Stomach (tissue), 9 donors: ENCODE measurements around the gene EDEM1. TPM values are rescaled to one million over a fixed set of nuclear protein-coding genes. Genes with fewer than 3 reads are reported as not detected.

Source experiments
- DNase-seq, 2 donors: peaks; one replicate each; pipeline versions ENCODE4 v3.0.0 to v3.0.0-alpha.2; 2013 to 2019
- H3K27ac ChIP-seq, 5 donors: fragments of 200-600 bp in 4 of 5; sonication (generic) in 4 of 5; one replicate each; pipeline ENCODE4 v1.5.1; 2013 to 2019; ENCODE audit warnings: mild to moderate bottlenecking in 1 of 5, moderate library complexity in 1 of 5
- H3K27me3 ChIP-seq, 3 donors: fragments of 200-600 bp; sonication (generic); one replicate each; pipeline ENCODE4 v1.5.1; 2017 to 2019; ENCODE audit warnings: mixed run types in 1 of 3
- H3K36me3 ChIP-seq, 4 donors: fragments of 200-600 bp; sonication (generic); 1 replicate in 3 of 4; 2 replicates in 1 of 4; pipeline ENCODE4 v1.5.1; 2016 to 2019
- H3K4me1 ChIP-seq, 4 donors: fragments of 200-600 bp; sonication (generic); one replicate each; pipeline ENCODE4 v1.5.1; 2016 to 2019
- H3K4me3 ChIP-seq, 4 donors: fragments of 200-600 bp; sonication (generic) in 3 of 4; one replicate each; pipeline ENCODE4 v1.5.1; 2016 to 2019; ENCODE audit warnings: mild to moderate bottlenecking in 1 of 4
- H3K9me3 ChIP-seq, 4 donors: fragments of 200-600 bp; sonication (generic); one replicate each; pipeline ENCODE4 v1.5.1; 2016 to 2019
- EP300 ChIP-seq: sonication (generic); formaldehyde crosslinking; IDR thresholded peaks from one replicate; pipeline ENCODE4 v1.6.1; 2017; ENCODE audit warnings: antibody characterized with exemption
- POLR2A ChIP-seq, 4 donors: fragments of 450-650 bp; IDR thresholded peaks; one replicate each; pipeline ENCODE4 v1.6.1; 2016; ENCODE audit warnings: antibody characterized with exemption in 4 of 4, control low read depth in 2 of 4, mild to moderate bottlenecking in 1 of 4, moderate library complexity in 1 of 4
- POLR2AphosphoS5 ChIP-seq, 3 donors: sonication (generic); formaldehyde crosslinking; IDR thresholded peaks; one replicate each; pipeline ENCODE4 v1.6.1; 2016; ENCODE audit warnings: antibody characterized with exemption in 3 of 3
- WGBS, 5 donors: extraction: QIAGEN DNeasy Blood & Tissue Kit in 3 of 5; methylation state at CpG; one replicate each; pipeline versions ENCODE4 v1.1.5 to v1.1.7; 2013 to 2018; 5-methylcytosine and 5-hydroxymethylcytosine counted together
- intact Hi-C: fragments of 100-400 bp; cut with DNase I; formaldehyde crosslinking; loops from one replicate; pipeline ENCODE4 v1.15.1; 2023; ENCODE audit warnings: low total_unique reads
- polyA plus RNA-seq, 3 donors: library from polyadenylated mRNA; stranded (reverse); fragments of 200-250 nt; gene quantifications; one replicate each; pipeline ENCODE4 v1.2.3, GENCODE V29; 2013
- total RNA-seq, 5 donors: library from RNA; depleted of rRNA; stranded (reverse); fragments of >200 nt; gene quantifications; one replicate each; pipeline versions ENCODE4 v1.1.0 to v1.2.3, GENCODE V29; 2014 to 2016
- TF ChIP-seq, protein P1 (sequence below), 7 experiments: fragments of 450-650 bp in 4 of 7; fragments of 200-600 bp in 3 of 7; sonication (generic) in 3 of 7; IDR thresholded peaks; one replicate each; pipeline ENCODE4 v1.5.1; 2016 to 2019; ENCODE audit warnings: antibody characterized with exemption in 7 of 7, control low read depth in 2 of 7, mild to moderate bottlenecking in 1 of 7
- donor health status: healthy with polysubstance abuse.
- donor health status: Bipolar disorder and iron deficiency.
- donor health status: healthy.

The EDEM1 gene
- total and polyA plus RNA-seq, 8 donors, result 5.3 to 160 (median 30.5) TPM

DNA sequence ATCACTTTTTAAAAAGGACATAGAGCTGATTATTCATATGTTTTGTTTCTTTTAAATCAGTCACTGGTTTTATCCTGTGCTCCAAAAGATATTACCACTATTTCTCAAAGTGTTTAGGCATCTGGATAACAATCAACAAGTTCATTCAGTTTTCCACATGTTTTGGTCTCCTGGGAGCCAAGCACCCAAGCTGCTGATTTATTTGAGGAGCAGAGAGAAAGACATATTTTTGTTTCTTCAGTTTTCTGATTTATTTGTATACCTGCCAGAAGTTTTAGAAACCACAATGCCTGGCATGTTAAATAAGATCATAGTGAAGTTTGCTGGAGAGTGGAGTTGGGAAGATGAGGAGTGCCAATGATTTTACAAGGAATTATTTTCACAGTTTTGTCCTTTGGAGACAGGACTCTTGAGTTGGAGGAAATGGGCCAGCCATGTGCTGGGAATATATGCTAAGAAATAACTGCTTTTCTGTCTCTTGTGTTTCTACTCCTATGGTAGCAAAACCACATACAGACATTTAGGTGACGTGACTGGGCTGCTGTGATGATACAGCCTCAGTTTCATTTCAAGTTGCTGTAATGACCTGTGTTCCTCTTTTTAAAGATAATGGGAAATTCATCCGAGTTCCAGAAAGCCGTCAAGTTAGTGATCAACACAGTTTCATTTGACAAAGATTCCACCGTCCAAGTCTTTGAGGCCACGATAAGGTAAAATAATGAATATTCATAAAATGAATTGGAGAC is 11.7 kb downstream of the EDEM1 start:
- H3K27ac ChIP-seq, result peak overlapping the region in 2 of 5 donors; percentile 16 to 72
- no peak overlapping the region for H3K4me3 ChIP-seq
- H3K27me3 ChIP-seq, result no peaks in the 10 kb centered on the region
- whole genome bisulfite sequencing, 5 donors, result 59 to 71% (median 69%) methylated on average over 5 of the region's 5 CpGs
- H3K4me1 ChIP-seq, result peaks cover 16 to 46% (median 31%) of the 10 kb centered on the region in 4 donors
- no peaks in the 10 kb centered on the region for H3K9me3 ChIP-seq
- peaks cover 29 to 59% (median 54%) of the 10 kb centered on the region in 4 donors for H3K36me3 ChIP-seq
- intact Hi-C loops, result no loop called here
- TF ChIP-seq POLR2A (IDR thresholded peaks at IDR 0.05) (no peak), EP300 (no peak), POLR2AphosphoS5 (IDR thresholded peaks at IDR 0.05) (no peak)
- TF ChIP-seq, protein P1, sequence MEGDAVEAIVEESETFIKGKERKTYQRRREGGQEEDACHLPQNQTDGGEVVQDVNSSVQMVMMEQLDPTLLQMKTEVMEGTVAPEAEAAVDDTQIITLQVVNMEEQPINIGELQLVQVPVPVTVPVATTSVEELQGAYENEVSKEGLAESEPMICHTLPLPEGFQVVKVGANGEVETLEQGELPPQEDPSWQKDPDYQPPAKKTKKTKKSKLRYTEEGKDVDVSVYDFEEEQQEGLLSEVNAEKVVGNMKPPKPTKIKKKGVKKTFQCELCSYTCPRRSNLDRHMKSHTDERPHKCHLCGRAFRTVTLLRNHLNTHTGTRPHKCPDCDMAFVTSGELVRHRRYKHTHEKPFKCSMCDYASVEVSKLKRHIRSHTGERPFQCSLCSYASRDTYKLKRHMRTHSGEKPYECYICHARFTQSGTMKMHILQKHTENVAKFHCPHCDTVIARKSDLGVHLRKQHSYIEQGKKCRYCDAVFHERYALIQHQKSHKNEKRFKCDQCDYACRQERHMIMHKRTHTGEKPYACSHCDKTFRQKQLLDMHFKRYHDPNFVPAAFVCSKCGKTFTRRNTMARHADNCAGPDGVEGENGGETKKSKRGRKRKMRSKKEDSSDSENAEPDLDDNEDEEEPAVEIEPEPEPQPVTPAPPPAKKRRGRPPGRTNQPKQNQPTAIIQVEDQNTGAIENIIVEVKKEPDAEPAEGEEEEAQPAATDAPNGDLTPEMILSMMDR (IDR thresholded peaks at IDR 0.05), result no peak
- DNase-seq, result no peak

DNA sequence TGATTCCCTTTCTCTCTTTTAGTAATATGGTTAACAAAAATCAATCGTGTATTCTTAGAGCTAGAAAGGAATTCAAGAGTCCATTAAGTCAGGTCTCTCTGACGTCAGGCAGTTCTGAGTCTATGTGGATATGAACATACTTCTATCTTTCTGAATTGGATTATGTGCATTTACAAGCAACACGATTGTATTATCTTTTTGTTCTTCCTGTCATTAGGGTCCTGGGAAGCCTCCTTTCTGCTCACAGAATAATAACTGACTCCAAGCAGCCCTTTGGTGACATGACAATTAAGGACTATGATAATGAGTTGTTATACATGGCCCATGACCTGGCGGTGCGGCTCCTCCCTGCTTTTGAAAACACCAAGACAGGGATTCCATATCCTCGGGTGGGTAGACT is 14.0 kb downstream of the EDEM1 start:
- H3K4me1 ChIP-seq, result peaks cover 0 to 22% (median 15%) of the 10 kb centered on the region in 4 donors
- 83 to 89% (median 87%) methylated on average over 6 of the region's 6 CpGs for WGBS, 5 donors
- no peak overlapping the region for H3K27ac ChIP-seq
- intact Hi-C loops, result no loop called here
- H3K36me3 ChIP-seq, result peaks cover 52 to 80% (median 73%) of the 10 kb centered on the region in 4 donors
- no peak for DNase-seq
- no peaks in the 10 kb centered on the region for H3K9me3 ChIP-seq
- no peak overlapping the region for H3K4me3 ChIP-seq
- TF ChIP-seq EP300 (no peak), POLR2AphosphoS5 (IDR thresholded peaks at IDR 0.05) (no peak), POLR2A (IDR thresholded peaks at IDR 0.05) (no peak)
- TF ChIP-seq, protein P1 (IDR thresholded peaks at IDR 0.05), result no peak
- H3K27me3 ChIP-seq, result no peaks in the 10 kb centered on the region

DNA sequence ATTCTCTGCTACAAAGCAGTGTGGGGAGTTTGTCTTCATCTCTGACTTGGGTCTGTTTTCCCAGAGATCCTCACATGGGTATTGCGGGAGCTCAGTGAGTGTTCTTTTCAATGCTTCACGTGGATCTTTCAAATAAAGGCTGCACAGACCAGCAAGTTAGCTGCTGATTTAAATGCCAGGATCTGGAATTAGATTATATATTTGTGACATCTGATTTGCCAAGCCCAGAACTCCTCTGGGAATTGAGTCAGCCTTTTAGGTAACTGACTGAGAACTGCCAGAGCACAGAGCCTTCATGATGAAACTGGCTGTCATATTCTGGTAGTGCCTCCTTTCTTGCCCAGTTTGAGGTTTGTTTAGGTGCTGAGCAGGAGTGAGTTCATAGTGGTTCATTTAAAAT is 14.7 kb downstream of the EDEM1 start:
- no peak for TF ChIP-seq POLR2AphosphoS5 (IDR thresholded peaks at IDR 0.05)
- TF ChIP-seq, protein P1 (IDR thresholded peaks at IDR 0.05), result no peak
- no peak for TF ChIP-seq POLR2A (IDR thresholded peaks at IDR 0.05)
- no peak for TF ChIP-seq EP300
- no peak for DNase-seq
- Histone ChIP-seq H3K4me3 (no peak overlapping the region), H3K4me1 (peaks cover 0 to 17% (median 9%) of the 10 kb centered on the region in 4 donors), H3K9me3 (no peaks in the 10 kb centered on the region), H3K27ac (no peak overlapping the region), H3K27me3 (no peaks in the 10 kb centered on the region), H3K36me3 (peaks cover 59 to 87% (median 80%) of the 10 kb centered on the region in 4 donors)
- intact Hi-C loops, result no loop called here
- WGBS, 5 donors, result 90 to 96% (median 94%) methylated on average over 2 of the region's 2 CpGs

DNA sequence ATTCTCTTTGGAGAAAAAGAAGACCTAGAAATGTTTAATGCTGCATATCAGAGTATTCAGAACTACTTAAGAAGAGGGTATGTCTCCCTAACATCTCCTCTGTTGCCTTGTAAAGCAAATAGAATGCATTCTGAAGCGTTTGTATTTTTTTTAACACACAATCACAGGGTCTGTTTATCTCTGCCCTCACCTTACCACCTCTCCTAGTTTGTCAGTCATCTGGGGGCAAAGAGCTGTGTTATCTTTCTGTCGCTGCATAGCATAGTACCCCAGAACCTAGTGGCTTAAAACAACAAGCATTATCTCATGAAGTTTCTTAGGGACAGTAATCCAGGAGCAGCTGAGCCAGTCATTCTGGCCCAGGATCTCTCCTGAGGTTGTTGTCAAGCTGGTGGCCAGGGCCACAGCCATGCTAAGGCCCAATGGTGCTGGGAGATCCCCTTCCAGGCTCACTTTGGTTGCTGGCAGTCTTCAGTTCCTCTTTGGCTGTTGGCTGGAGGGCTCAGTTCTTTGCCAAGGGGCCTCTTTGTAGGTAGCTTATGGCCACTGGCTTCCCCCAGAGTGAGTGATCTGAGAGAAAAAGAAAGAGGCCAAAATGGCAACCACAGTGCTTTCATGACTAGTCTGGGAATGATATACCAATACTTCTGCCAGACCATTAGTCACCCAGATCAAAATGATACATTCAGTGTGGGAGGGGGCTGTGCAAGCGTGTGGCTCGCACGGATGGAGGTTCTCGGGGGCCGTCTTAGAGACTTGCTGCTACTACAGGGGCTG is 17.8 kb downstream of the EDEM1 start:
- 77 to 82% (median 80%) methylated on average over 7 of the region's 7 CpGs for WGBS, 5 donors
- H3K27me3 ChIP-seq, result no peaks in the 10 kb centered on the region
- H3K36me3 ChIP-seq, result peaks cover 85 to 100% (median 100%) of the 10 kb centered on the region in 4 donors
- intact Hi-C loops, result no loop called here
- TF ChIP-seq POLR2A (IDR thresholded peaks at IDR 0.05) (no peak), EP300 (no peak), POLR2AphosphoS5 (IDR thresholded peaks at IDR 0.05) (no peak)
- TF ChIP-seq, protein P1 (IDR thresholded peaks at IDR 0.05), result no peak
- no peaks in the 10 kb centered on the region for H3K9me3 ChIP-seq
- no peak overlapping the region for H3K4me3 ChIP-seq
- H3K27ac ChIP-seq, result no peak overlapping the region
- no peaks in the 10 kb centered on the region for H3K4me1 ChIP-seq
- no peak for DNase-seq
